Activated naive CD8-positive, alpha-beta T cell treated with anti-CD3 and anti-CD28 coated beads, Interleukin-2, amount 10 ng/mL, durations not matched to agents 7 days and 5 days (primary cell): ENCODE data around the gene TTC13. TPM values are rescaled to one million over a fixed set of nuclear protein-coding genes. Genes with fewer than 3 reads are reported as not detected.

Experiments used
- ATAC-seq: fragments of 150-1000 bp; cut with Tn5 transposase; one replicate; pipeline ENCODE4 v1.10.0; 2021; ENCODE audit warnings: low read depth, moderate library complexity
- POLR2A ChIA-PET: fragments of 350-600 bp; sonication (Branson Sonifier 250); formaldehyde crosslinking; loops from one replicate; lab custom pipeline; 2021; ENCODE audit warnings: antibody characterized with exemption; lab: Charles Lee
- DNase-seq: peaks from one replicate; pipeline ENCODE4 v3.0.0; 2021
- H3K27ac Mint-ChIP-seq: one replicate; pipeline ENCODE4 v1.8.0; 2022; ENCODE audit warnings: mild to moderate bottlenecking, mixed read lengths
- H3K27me3 Mint-ChIP-seq: one replicate; pipeline ENCODE4 v1.8.0; 2022; ENCODE audit warnings: mild to moderate bottlenecking, moderate library complexity, mixed read lengths
- H3K36me3 Mint-ChIP-seq: one replicate; pipeline ENCODE4 v1.8.0; 2021; ENCODE audit warnings: mild to moderate bottlenecking, mixed read lengths
- H3K4me1 Mint-ChIP-seq: one replicate; pipeline ENCODE4 v1.8.0; 2021; ENCODE audit warnings: mixed read lengths
- H3K4me3 Mint-ChIP-seq: one replicate; pipeline ENCODE4 v1.8.0; 2022; ENCODE audit warnings: mild to moderate bottlenecking, moderate library complexity, mixed read lengths
- H3K9me3 Mint-ChIP-seq: one replicate; pipeline ENCODE4 v1.8.0; 2021; ENCODE audit warnings: mixed read lengths
- total RNA-seq, 2 experiments: library from RNA; stranded (reverse); gene quantifications; one replicate each; pipeline ENCODE4 v1.2.3, GENCODE V29; 2021

Gene TTC13
- total RNA-seq, 2 experiments from 2014 or later: 37.7 to 43.7 TPM

DNA sequence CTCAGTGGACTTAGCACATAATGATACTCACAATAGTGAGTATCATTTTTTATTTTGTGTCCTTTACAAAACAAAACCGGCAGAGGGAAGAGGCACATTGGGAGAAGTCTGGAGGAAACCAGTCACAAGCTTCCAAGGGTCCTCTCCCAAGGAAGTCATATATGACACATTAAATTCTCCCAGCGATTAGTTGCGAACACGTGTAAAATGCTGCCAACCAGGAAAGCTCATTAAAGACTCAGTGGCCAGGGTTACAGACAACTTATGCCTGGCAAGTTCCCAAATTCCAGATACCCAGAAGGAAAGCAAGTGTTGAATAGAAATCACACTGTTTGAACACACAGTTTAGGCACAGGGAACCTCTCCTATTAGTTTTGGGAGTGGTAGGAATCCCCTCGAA, 52.5 kb downstream of the TTC13 start:
- Mint-ChIP-seq H3K27ac (no peak overlapping the region), H3K9me3 (no peaks in the 10 kb centered on the region), H3K4me1 (no peaks in the 10 kb centered on the region), H3K4me3 (no peak overlapping the region), H3K36me3 (peaks cover 17% of the 10 kb centered on the region), H3K27me3 (no peaks in the 10 kb centered on the region)
- DNase-seq (no peak), ATAC-seq (no peak)
- POLR2A ChIA-PET: no interaction called here

DNA sequence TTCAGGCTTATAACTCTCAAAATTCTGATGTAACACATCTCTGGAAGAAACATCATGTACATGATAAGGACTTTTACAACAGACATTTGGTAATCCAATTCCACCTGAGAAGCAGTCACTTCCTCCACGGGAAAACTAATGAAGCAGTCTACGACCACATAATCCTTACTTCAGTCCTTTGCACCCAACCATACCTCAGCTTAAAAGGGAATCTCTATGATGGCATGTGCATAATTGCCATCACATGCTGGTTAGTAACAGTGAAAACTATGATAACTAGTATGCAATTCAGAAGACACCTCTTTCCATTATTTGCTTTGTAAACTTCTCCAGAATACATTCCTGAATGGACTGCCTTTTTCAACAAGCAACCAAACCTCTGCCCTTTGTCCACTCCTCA, 53.1 kb downstream of the TTC13 start:
- H3K27me3 Mint-ChIP-seq: no peaks in the 10 kb centered on the region

DNA sequence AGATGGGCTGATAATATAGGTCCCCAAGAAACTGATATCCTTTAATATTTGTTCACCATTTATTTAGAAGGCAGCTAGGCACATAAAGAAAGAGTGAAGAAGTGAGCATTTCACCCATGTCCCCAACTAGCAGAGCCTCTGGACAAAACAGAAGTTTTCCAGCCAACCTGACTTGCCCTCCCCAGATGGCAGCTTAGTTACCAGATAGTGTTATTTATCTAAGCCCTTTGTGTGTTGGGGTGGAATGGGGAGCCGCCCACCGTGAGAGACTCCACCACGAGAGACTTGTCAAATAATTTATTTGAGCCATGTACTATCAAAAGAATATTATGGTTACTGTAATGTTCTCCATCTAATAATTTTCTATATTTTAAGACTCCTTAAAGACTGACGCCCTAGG, 55.5 kb downstream of the TTC13 start:
- Mint-ChIP-seq H3K4me1 (no peaks in the 10 kb centered on the region), H3K36me3 (peaks cover 17% of the 10 kb centered on the region)

More for the DNA sequence above, 53.1 kb downstream of the TTC13 start:
- Mint-ChIP-seq H3K36me3 (peaks cover 17% of the 10 kb centered on the region), H3K4me1 (no peaks in the 10 kb centered on the region), H3K4me3 (no peak overlapping the region), H3K27ac (no peak overlapping the region), H3K9me3 (no peaks in the 10 kb centered on the region)
- ATAC-seq (no peak), DNase-seq (no peak)
- POLR2A ChIA-PET: no interaction called here

GRCh38 chr1:230922620-230923019, 56.0 kb downstream of the TTC13 start:
- H3K27me3 Mint-ChIP-seq: no peaks in the 10 kb centered on the region
- peaks cover 1% of the 10 kb centered on the region for H3K4me1 Mint-ChIP-seq
- peaks cover 14% of the 10 kb centered on the region for H3K36me3 Mint-ChIP-seq
- POLR2A ChIA-PET: no interaction called here
- H3K9me3 Mint-ChIP-seq: no peaks in the 10 kb centered on the region
- DNase-seq: no peak
- H3K27ac Mint-ChIP-seq: peak overlapping the region; percentile 27
- H3K4me3 Mint-ChIP-seq: no peak overlapping the region
- no peak for ATAC-seq

More for the DNA sequence above, 55.5 kb downstream of the TTC13 start:
- Mint-ChIP-seq H3K27me3 (no peaks in the 10 kb centered on the region), H3K4me3 (no peak overlapping the region), H3K27ac (no peak overlapping the region), H3K9me3 (no peaks in the 10 kb centered on the region)
- POLR2A ChIA-PET: no interaction called here
- ATAC-seq (no peak), DNase-seq (no peak)

DNA sequence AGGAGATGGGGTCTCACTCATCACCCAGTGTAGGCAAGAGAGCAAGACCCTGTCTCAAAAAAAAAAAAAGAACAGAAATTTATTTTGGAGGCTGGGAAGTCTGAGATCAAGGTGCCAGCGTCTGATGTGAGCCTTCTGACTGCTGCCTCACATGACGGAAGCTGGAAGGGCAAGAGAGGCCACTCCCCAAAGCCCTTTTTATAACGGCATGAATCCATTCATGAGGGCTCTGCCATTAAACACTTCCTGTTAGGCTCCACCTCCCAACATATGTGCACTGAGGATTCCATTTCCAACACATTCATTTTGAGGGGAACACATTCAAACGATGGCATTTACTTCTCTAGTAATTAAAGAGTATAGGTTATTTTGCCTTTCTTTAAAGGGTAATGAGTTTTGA, 59.5 kb downstream of the TTC13 start:
- no peak for ATAC-seq
- no peak for DNase-seq
- no peak overlapping the region for H3K4me3 Mint-ChIP-seq
- H3K4me1 Mint-ChIP-seq: peaks cover 1% of the 10 kb centered on the region
- peaks cover 8% of the 10 kb centered on the region for H3K36me3 Mint-ChIP-seq
- no peaks in the 10 kb centered on the region for H3K9me3 Mint-ChIP-seq
- no peaks in the 10 kb centered on the region for H3K27me3 Mint-ChIP-seq
- no peak overlapping the region for H3K27ac Mint-ChIP-seq
- POLR2A ChIA-PET: no interaction called here

GRCh38 chr1:230917284-230918135, 61.2 kb downstream of the TTC13 start:
- H3K4me1 Mint-ChIP-seq: peaks cover 1% of the 10 kb centered on the region
- peaks cover 6% of the 10 kb centered on the region for H3K36me3 Mint-ChIP-seq
- POLR2A ChIA-PET: no interaction called here
- DNase-seq (peak; percentile 44), ATAC-seq (peak; percentile 74)
- H3K27me3 Mint-ChIP-seq: no peaks in the 10 kb centered on the region
- H3K27ac Mint-ChIP-seq: no peak overlapping the region
- H3K9me3 Mint-ChIP-seq: no peaks in the 10 kb centered on the region
- H3K4me3 Mint-ChIP-seq: no peak overlapping the region

GRCh38 chr1:230916587-230917283, 61.9 kb downstream of the TTC13 start:
- POLR2A ChIA-PET: no interaction called here
- H3K27ac Mint-ChIP-seq: no peak overlapping the region

GRCh38 chr1:230915078-230915477, 63.6 kb downstream of the TTC13 start:
- POLR2A ChIA-PET: no interaction called here
- Mint-ChIP-seq H3K4me1 (peaks cover 1% of the 10 kb centered on the region), H3K4me3 (no peak overlapping the region), H3K9me3 (no peaks in the 10 kb centered on the region), H3K27me3 (no peaks in the 10 kb centered on the region), H3K27ac (no peak overlapping the region), H3K36me3 (peaks cover 9% of the 10 kb centered on the region)
- DNase-seq (no peak), ATAC-seq (no peak)

More at GRCh38 chr1:230916587-230917283, 61.9 kb downstream of the TTC13 start:
- peaks cover 1% of the 10 kb centered on the region for H3K4me1 Mint-ChIP-seq
- no peak for DNase-seq
- no peak for ATAC-seq
- H3K4me3 Mint-ChIP-seq: no peak overlapping the region
- no peaks in the 10 kb centered on the region for H3K27me3 Mint-ChIP-seq
- H3K36me3 Mint-ChIP-seq: peaks cover 8% of the 10 kb centered on the region
- H3K9me3 Mint-ChIP-seq: no peaks in the 10 kb centered on the region

- POLR2A ChIA-PET: no interaction called here
- H3K9me3 Mint-ChIP-seq: no peaks in the 10 kb centered on the region
- peaks cover 1% of the 10 kb centered on the region for H3K4me1 Mint-ChIP-seq
- H3K36me3 Mint-ChIP-seq: peaks cover 8% of the 10 kb centered on the region
- no peak for ATAC-seq
- H3K4me3 Mint-ChIP-seq: no peak overlapping the region
- H3K27me3 Mint-ChIP-seq: no peaks in the 10 kb centered on the region
- DNase-seq: no peak
- H3K27ac Mint-ChIP-seq: no peak overlapping the region
Measured at GRCh38 chr1:230913496-230913895, 65.2 kb downstream of the TTC13 start.

DNA sequence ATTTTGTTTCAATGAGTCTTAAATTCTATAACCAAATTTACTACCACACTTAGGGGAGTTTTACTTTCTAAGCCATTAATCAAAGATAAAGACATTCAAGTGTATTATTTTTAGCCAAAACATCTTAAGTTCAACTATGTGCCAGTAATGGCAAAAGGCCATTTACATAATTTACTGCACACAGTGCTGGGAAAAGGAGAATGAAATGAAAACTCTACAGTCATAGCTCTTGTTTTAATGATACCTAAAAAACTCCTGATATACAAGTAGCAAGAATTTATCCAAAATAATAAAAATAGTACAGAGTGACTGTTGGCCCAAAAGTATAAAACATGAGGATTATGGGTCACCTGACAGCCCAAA, 67.9 kb downstream of the TTC13 start:
- Mint-ChIP-seq H3K9me3 (no peaks in the 10 kb centered on the region), H3K36me3 (peaks cover 11% of the 10 kb centered on the region), H3K4me3 (no peak overlapping the region), H3K27me3 (no peaks in the 10 kb centered on the region), H3K27ac (no peak overlapping the region), H3K4me1 (peaks cover 1% of the 10 kb centered on the region)
- DNase-seq (no peak), ATAC-seq (no peak)
- POLR2A ChIA-PET: no interaction called here

DNA sequence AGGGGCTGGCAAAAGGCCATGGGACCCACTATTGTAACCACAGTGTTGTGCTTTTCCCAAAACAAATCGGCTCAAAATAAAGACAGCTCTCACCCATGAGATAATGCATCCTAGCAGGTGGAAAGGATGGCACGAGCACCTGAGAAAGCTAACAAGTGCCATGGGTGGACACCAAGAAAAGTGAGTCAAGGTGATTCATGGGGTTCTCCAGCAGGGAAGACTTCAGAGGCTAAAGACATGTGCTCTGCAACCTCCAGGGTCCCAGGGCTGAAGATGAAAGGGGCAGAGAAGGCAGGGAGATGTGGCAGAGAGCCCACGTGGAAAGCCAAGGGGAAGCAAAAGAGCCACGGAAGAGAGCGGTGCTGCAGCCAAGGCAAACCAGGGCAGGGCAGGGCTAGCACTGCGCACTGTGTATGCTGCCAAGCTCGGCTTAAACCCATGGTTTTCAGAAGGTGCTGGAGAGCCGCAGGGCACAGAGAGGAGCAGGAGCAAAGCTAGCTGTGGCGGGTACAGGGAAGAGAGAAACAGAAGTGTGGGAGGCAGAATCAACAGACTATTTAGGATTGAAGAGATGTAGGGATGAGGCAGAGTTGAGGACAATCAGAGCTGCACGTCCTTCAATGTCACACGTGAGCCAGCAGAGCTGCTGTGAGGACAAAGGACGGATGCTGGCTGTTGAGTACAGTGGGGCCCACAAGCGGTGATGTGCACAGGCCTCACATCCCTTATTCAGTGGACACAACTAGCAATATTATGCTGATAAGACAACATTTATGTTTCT, 68.5 kb downstream of the TTC13 start:
- peak overlapping the region; percentile 27 for H3K27ac Mint-ChIP-seq
- ATAC-seq (no peak), DNase-seq (no peak)
- H3K4me3 Mint-ChIP-seq: no peak overlapping the region
- H3K36me3 Mint-ChIP-seq: peaks cover 11% of the 10 kb centered on the region
- peaks cover 1% of the 10 kb centered on the region for H3K4me1 Mint-ChIP-seq
- H3K9me3 Mint-ChIP-seq: no peaks in the 10 kb centered on the region
- no peaks in the 10 kb centered on the region for H3K27me3 Mint-ChIP-seq
- POLR2A ChIA-PET: no interaction called here

GRCh38 chr1:230907472-230908205, 71.0 kb downstream of the TTC13 start:
- ATAC-seq (no peak), DNase-seq (no peak)
- Mint-ChIP-seq H3K9me3 (no peaks in the 10 kb centered on the region), H3K36me3 (peaks cover 20% of the 10 kb centered on the region), H3K27me3 (no peaks in the 10 kb centered on the region), H3K4me3 (no peak overlapping the region), H3K4me1 (peaks cover 1% of the 10 kb centered on the region), H3K27ac (no peak overlapping the region)
- POLR2A ChIA-PET: no interaction called here

DNA sequence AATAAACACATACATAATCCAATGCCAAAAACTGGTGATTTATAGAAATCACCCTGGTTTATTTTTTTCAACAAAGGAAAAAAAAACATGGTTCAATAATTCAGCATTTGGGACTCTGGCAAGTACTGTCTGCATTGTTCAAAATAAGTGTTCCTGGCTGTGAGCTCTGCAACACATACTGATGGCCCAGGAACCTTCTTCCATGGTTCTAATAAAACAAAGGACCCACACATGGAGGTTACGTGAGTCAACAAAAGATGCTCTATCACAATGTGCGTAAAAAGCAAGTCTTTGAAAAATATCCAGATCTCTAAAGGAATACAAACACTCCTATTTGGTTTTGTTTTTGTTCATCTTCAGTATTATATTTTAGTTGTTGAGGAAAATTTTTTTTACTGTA, 72.4 kb downstream of the TTC13 start:
- POLR2A ChIA-PET: no interaction called here

More for the DNA sequence above, 72.4 kb downstream of the TTC13 start:
- no peak overlapping the region for H3K27ac Mint-ChIP-seq
- H3K27me3 Mint-ChIP-seq: no peaks in the 10 kb centered on the region
- H3K36me3 Mint-ChIP-seq: peaks cover 18% of the 10 kb centered on the region
- ATAC-seq (no peak), DNase-seq (no peak)
- no peak overlapping the region for H3K4me3 Mint-ChIP-seq
- peaks cover 1% of the 10 kb centered on the region for H3K4me1 Mint-ChIP-seq
- no peaks in the 10 kb centered on the region for H3K9me3 Mint-ChIP-seq
